Caco-2 (cell line): Measurements from ENCODE around the gene CEP350. TPM values are rescaled to one million over a fixed set of nuclear protein-coding genes. Genes with fewer than 3 reads are reported as not detected.

ENCODE experiments used
- BruUV-seq: library from RNA; stranded (reverse); fragments of 400-500 nt; replicated peaks from 2 replicates; lab custom pipeline; 2021; lab: Mats Ljungman, UMichigan
- CTCF ChIA-PET: fragments of 300-600 bp; sonication (Branson Sonifier 250); formaldehyde crosslinking; loops from one replicate; lab custom pipeline; 2022; ENCODE audit warnings: antibody characterized with exemption; lab: Charles Lee
- POLR2A ChIA-PET: fragments of 300-600 bp; sonication (Branson Sonifier 250); formaldehyde crosslinking; loops from one replicate; lab custom pipeline; 2022; ENCODE audit warnings: antibody characterized with exemption; lab: Charles Lee
- DNase-seq, 2 experiments: peaks; one replicate each; pipeline versions ENCODE4 v3.0.0 to v3.0.0-alpha.2; 2020 to 2022
- H3K27me3 ChIP-seq: replicated peaks from 2 replicates; pipeline ENCODE4 v1.6.0; 2011; ENCODE audit warnings: low read length; ENCODE audit not compliant: control insufficient read depth, insufficient read depth
- H3K36me3 ChIP-seq: 2 replicates; pipeline ENCODE4 v1.5.1; 2011; ENCODE audit warnings: low read length; ENCODE audit not compliant: control insufficient read depth, insufficient read depth
- H3K4me1 ChIP-seq: fragments of 250-450 bp; sonication (Bioruptor Pico); 2 replicates; pipeline ENCODE4 v1.5.1; 2020; ENCODE audit warnings: mild to moderate bottlenecking
- H3K4me3 ChIP-seq: 2 replicates; pipeline ENCODE4 v1.5.1; 2011; ENCODE audit warnings: low read depth, mild to moderate bottlenecking, control low read depth, low read length
- H3K9me3 ChIP-seq: fragments of 250-450 bp; sonication (Bioruptor Pico); 2 replicates; pipeline ENCODE4 v1.5.1; 2020; ENCODE audit warnings: mild to moderate bottlenecking, moderate library complexity
- H3K27ac Mint-ChIP-seq: one replicate; pipeline ENCODE4 v1.8.0; 2022; ENCODE audit warnings: mixed read lengths; ENCODE audit not compliant: unreplicated experiment
- H3K27me3 Mint-ChIP-seq: one replicate; pipeline ENCODE4 v1.8.0; 2022; ENCODE audit warnings: mixed read lengths; ENCODE audit not compliant: insufficient read depth, unreplicated experiment
- H3K36me3 Mint-ChIP-seq: one replicate; pipeline ENCODE4 v1.8.0; 2022; ENCODE audit warnings: mild to moderate bottlenecking, mixed read lengths; ENCODE audit not compliant: insufficient read depth, unreplicated experiment
- H3K4me1 Mint-ChIP-seq: one replicate; pipeline ENCODE4 v1.8.0; 2022; ENCODE audit warnings: low read depth, mixed read lengths; ENCODE audit not compliant: unreplicated experiment
- H3K4me3 Mint-ChIP-seq: one replicate; pipeline ENCODE4 v1.8.0; 2022; ENCODE audit warnings: mild to moderate bottlenecking, moderate library complexity, mixed read lengths; ENCODE audit not compliant: unreplicated experiment
- H3K9me3 Mint-ChIP-seq: one replicate; pipeline ENCODE4 v1.8.0; 2022; ENCODE audit warnings: mixed read lengths; ENCODE audit not compliant: unreplicated experiment
- CTCF ChIP-seq, 2 experiments: fragments of 200-600 bp in 1 of 2; IDR thresholded peaks; 1 replicate in 1 of 2; 2 replicates in 1 of 2; pipeline versions ENCODE4 v1.5.1 to v1.8.0; 2011 to 2022; ENCODE audit warnings: antibody characterized with exemption in 1 of 2, control low read depth in 1 of 2, inconsistent platforms in 1 of 2, low read depth in 1 of 2, low read length in 1 of 2, mild to moderate bottlenecking in 1 of 2, moderate library complexity in 1 of 2; ENCODE audit not compliant: insufficient read depth in 1 of 2, severe bottlenecking in 1 of 2, unreplicated experiment in 1 of 2
- intact Hi-C: fragments of 100-400 bp; cut with micrococcal nuclease; formaldehyde crosslinking; loops from one replicate; pipeline ENCODE4 v1.10.0; 2022; ENCODE audit not compliant: unreplicated experiment
- total RNA-seq: library from RNA; stranded (reverse); gene quantifications from 2 replicates; pipeline ENCODE4 v1.2.3, GENCODE V29; 2022

Gene CEP350
- total RNA-seq, 1 experiment from 2014 or later: 43.5 TPM

DNA sequence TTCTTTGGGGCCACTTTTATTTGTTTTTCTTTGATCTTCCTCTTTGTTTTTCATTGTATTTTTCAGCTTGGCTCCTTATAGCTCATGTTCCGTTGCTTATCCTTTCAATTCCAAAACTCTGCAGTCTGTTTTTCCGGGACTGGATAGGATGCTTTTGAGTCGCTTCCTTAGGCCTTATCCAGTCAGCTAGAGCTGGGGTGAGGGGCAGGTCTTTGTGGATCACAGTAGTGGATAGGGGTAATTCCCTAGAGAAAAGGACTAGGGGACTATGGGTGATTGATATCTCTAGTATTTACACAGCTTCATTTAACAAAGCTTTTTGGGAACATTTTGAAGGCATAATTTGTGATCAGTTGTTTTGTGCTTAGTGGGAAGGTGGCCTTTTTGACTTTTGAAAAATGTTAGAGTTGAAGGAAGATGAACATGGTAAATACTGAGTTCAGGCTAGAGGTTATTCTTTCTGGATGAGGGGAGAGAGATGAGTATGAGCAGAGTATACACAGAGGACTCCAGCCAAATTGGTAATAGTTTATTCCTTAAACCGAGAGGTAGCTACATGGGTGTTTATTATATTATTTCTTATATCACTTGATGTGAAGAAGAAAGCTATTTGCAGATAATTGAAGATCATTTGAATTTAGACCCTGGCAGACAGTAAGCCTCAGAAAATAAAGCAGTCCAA, 22.5 kb downstream of the CEP350 start:
- Histone ChIP-seq H3K4me1 (no peaks in the 10 kb centered on the region; the same call in 1 of the 2 replicates), H3K4me3 (no peak overlapping the region), H3K36me3 (no peaks in the 10 kb centered on the region), H3K9me3 (no peaks in the 10 kb centered on the region; the same call in 1 of the 2 replicates), H3K27me3 (no peaks in the 10 kb centered on the region)
- TF ChIP-seq CTCF (IDR thresholded peaks at IDR 0.05; ENCODE audit: insufficient read depth in 1 of 2, low read depth in 1 of 2, low read length in 1 of 2, severe bottlenecking in 1 of 2, unreplicated experiment in 1 of 2): no peak
- Mint-ChIP-seq H3K36me3 (no peaks in the 10 kb centered on the region), H3K4me3 (no peak overlapping the region), H3K4me1 (peaks cover 9% of the 10 kb centered on the region), H3K27ac (no peak overlapping the region), H3K27me3 (no peaks in the 10 kb centered on the region), H3K9me3 (no peaks in the 10 kb centered on the region)
- DNase-seq: no peak
- intact Hi-C loops: no loop called here
- ChIA-PET CTCF (no interaction called here), POLR2A (interaction anchor here (0.6 kb wide), 1 partner anchor 105 kb away, joined by 4 read pairs; no protein-coding TSS in a partner anchor)
- BruUV-seq: no TSS peak

DNA sequence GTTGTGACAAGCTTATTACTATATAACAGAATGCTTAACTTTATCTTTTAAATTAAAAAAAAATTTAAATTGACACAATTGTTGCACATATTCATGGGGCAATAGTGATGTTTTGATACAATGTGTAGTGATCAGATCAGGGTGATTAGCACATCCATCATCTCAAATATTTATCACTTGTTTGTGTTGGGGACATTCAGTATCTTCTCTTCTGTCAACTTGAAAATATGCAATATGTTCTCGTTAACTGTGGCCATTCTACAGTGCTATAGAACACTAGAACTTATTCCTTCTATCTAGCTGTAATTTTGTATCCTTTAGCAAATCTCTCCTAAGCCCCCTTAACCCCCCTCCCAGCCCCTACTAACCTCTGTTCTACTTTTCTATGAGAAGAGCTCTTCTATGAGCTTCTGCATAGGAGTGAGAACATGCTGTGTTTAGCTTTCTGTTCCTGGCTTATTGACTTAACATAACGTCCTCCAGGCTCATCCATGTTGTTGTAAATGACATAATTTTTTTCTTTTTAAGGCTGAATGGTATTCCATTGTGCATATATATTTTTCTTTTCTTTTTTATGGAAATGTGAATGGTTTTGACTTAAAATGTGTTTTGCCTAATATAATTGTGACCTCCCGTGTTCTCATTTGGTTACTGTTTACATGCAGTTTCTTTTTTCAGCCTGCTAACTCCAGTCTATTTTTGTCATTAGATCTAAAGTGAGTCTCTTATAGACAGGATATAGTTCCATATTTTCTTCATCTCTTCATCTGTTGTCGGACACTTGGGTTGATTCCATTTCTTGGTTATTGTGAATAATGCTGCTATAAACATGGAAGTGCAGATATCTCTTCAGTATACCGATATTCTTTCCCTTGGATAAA, 23.8 kb downstream of the CEP350 start:
- BruUV-seq: no TSS peak
- ChIA-PET POLR2A (interaction anchor here (0.6 kb wide), 1 partner anchor 12 kb away, joined by 3 read pairs; no protein-coding TSS in a partner anchor), CTCF (no interaction called here)
- no peaks in the 10 kb centered on the region; the same call in 1 of the 2 replicates for H3K9me3 ChIP-seq
- no peaks in the 10 kb centered on the region for H3K36me3 Mint-ChIP-seq
- H3K4me1 Mint-ChIP-seq: peaks cover 9% of the 10 kb centered on the region
- intact Hi-C loops: no loop called here
- no peaks in the 10 kb centered on the region for H3K4me1 ChIP-seq
- no peaks in the 10 kb centered on the region for H3K9me3 Mint-ChIP-seq
- no peaks in the 10 kb centered on the region for H3K27me3 ChIP-seq
- no peak overlapping the region for H3K27ac Mint-ChIP-seq
- no peaks in the 10 kb centered on the region for H3K36me3 ChIP-seq
- H3K4me3 ChIP-seq: no peak overlapping the region
- no peak for TF ChIP-seq CTCF (IDR thresholded peaks at IDR 0.05; ENCODE audit: insufficient read depth in 1 of 2, low read depth in 1 of 2, low read length in 1 of 2, severe bottlenecking in 1 of 2, unreplicated experiment in 1 of 2)
- H3K27me3 Mint-ChIP-seq: no peaks in the 10 kb centered on the region
- no peak overlapping the region for H3K4me3 Mint-ChIP-seq
- DNase-seq: no peak

GRCh38 chr1:179984101-179984500, 29.5 kb downstream of the CEP350 start:
- CTCF ChIA-PET: no interaction called here
- no peaks in the 10 kb centered on the region for H3K4me1 ChIP-seq
- no peaks in the 10 kb centered on the region; the same call in 1 of the 2 replicates for H3K9me3 ChIP-seq
- Mint-ChIP-seq H3K36me3 (no peaks in the 10 kb centered on the region), H3K27ac (no peak overlapping the region), H3K4me3 (no peak overlapping the region), H3K4me1 (no peaks in the 10 kb centered on the region), H3K9me3 (no peaks in the 10 kb centered on the region), H3K27me3 (no peaks in the 10 kb centered on the region)
- TF ChIP-seq CTCF (IDR thresholded peaks at IDR 0.05; ENCODE audit: insufficient read depth in 1 of 2, low read depth in 1 of 2, low read length in 1 of 2, severe bottlenecking in 1 of 2, unreplicated experiment in 1 of 2): no peak
- no peaks in the 10 kb centered on the region for H3K27me3 ChIP-seq
- no TSS peak for BruUV-seq
- no peak for DNase-seq
- POLR2A ChIA-PET: interaction anchor here (0.6 kb wide), 1 partner anchor 41 kb away, joined by 3 read pairs; no protein-coding TSS in a partner anchor
- intact Hi-C loops: no loop called here
- H3K36me3 ChIP-seq: no peaks in the 10 kb centered on the region
- no peak overlapping the region for H3K4me3 ChIP-seq
